ENCODE results near the gene SOX12.

DNA sequence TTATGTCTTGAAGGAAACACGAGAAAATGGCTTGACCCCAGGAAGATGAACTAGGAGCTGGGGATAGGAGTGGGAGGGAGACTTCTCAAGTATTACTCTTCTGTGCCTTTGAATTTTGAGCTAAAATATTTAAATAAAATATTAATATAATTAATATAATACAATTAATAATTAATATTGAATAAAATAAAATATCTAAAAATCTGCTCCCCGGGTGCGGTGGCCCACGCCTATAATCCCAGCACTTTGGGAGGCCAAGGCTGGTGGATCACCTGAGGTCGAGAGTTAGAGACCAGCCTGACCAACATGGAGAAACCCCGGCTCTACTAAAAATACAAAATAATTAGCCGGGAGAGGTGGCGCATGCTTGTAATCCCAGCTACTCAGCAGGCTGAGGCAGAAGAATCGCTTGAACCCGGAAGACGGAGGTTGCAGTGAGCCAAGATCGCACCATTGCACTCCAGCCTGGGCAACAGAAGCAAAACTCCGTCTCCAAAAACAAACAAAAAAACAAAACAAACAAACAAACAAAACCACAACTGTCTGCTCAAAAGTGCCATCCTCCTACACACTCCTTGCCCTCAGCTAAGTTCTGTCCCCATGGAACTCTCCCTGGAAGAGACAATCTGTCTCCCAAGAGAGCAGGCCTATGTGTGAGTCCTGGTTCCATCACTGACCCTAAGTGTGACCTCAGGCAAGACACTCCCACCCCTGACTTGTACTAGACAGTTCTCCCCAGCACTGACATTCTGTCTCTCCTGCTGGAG, 41.5 kb downstream of the SOX12 start:
- TF ChIP-seq, protein P1, sequence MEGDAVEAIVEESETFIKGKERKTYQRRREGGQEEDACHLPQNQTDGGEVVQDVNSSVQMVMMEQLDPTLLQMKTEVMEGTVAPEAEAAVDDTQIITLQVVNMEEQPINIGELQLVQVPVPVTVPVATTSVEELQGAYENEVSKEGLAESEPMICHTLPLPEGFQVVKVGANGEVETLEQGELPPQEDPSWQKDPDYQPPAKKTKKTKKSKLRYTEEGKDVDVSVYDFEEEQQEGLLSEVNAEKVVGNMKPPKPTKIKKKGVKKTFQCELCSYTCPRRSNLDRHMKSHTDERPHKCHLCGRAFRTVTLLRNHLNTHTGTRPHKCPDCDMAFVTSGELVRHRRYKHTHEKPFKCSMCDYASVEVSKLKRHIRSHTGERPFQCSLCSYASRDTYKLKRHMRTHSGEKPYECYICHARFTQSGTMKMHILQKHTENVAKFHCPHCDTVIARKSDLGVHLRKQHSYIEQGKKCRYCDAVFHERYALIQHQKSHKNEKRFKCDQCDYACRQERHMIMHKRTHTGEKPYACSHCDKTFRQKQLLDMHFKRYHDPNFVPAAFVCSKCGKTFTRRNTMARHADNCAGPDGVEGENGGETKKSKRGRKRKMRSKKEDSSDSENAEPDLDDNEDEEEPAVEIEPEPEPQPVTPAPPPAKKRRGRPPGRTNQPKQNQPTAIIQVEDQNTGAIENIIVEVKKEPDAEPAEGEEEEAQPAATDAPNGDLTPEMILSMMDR (IDR thresholded peaks at IDR 0.05; ENCODE audit: insufficient read depth, low read length), result no peak
- TF ChIP-seq POLR2AphosphoS5 (IDR thresholded peaks at IDR 0.05; ENCODE audit: low read depth), result no peak

All from HL-60 (cell line).